Measurements from ENCODE around the gene RBBP8NL. TPM values are rescaled to one million over a fixed set of nuclear protein-coding genes. Genes with fewer than 3 reads are reported as not detected.

Gene RBBP8NL
- total RNA-seq, 2 experiments from 2014 or later: not detected

DNA sequence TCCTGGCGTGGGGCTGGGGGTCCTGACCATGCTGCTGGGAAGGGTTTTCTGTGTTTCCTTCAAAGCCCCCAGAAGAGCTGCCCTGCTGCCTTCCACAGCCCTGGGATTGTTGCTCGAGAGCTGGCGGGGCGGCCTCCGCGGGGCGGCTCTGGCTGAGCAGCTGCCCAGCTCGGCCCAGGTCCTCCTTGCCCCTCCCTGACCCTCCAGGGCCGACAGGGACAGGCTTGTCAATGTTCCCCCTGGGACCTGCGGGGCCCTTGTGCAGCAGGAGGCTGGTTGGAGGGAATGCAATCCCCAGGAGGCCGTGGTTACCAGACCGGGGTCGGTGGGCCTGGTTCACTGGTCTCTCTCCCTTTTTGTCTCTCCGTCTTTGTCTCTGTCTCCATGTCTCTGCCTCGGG, 28.6 kb upstream of the RBBP8NL start:
- ATAC-seq (ENCODE audit: low read depth): no peak
- no peaks in the 10 kb centered on the region for H3K9me3 Mint-ChIP-seq

DNA sequence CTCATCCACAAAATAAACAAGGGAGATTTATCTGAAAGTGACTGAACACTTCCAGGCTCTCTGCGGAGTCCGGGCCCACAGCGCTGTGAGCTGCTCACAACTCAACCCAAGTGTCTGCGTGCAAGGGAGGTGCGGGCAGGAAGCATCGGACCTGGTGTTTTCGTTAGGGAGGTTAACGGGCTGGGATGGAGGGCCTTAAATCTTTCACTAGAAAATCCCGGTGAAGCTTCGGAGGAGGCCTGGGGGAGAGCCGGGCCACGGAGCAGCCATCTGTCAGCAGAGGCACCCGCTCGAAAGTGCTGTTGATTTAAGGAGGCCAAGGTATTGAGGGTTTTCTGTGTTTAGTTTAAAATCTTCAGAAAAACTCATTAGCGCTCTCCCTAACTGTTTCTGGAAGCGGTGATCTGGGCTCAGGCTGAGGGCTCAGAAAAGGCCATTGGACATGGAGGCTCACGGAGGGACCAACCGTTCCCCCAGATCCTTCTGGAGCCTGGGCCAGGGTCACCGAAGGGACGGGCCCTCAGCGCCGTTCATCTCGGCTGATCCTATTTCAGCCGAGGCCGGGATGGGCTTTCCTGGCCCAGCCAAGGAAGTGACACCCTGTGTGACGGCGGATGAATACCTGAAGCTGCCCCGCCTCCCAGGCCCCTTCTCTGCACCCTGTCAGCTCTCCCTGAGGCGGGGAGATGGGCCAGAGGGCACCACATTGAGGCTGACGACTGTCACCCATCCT, 27.7 kb upstream of the RBBP8NL start:
- no peak overlapping the region for H3K4me3 Mint-ChIP-seq
- H3K27ac Mint-ChIP-seq: no peak overlapping the region
- DNase-seq: no peak
- no peaks in the 10 kb centered on the region for H3K9me3 Mint-ChIP-seq
- ATAC-seq (ENCODE audit: low read depth): no peak
- H3K36me3 Mint-ChIP-seq: no peaks in the 10 kb centered on the region
- H3K4me1 Mint-ChIP-seq: peaks cover 1% of the 10 kb centered on the region
- peaks cover 3% of the 10 kb centered on the region for H3K27me3 Mint-ChIP-seq
- POLR2A ChIA-PET: no interaction called here

More for the DNA sequence above, 28.6 kb upstream of the RBBP8NL start:
- peaks cover 3% of the 10 kb centered on the region for H3K27me3 Mint-ChIP-seq
- peaks cover 1% of the 10 kb centered on the region for H3K4me1 Mint-ChIP-seq
- H3K4me3 Mint-ChIP-seq: no peak overlapping the region
- no peak for DNase-seq
- no peaks in the 10 kb centered on the region for H3K36me3 Mint-ChIP-seq
- POLR2A ChIA-PET: no interaction called here
- H3K27ac Mint-ChIP-seq: no peak overlapping the region

GRCh38 chr20:62453186-62453808, 26.0 kb upstream of the RBBP8NL start:
- no peaks in the 10 kb centered on the region for H3K9me3 Mint-ChIP-seq
- peaks cover 1% of the 10 kb centered on the region for H3K4me1 Mint-ChIP-seq
- H3K27me3 Mint-ChIP-seq: peaks cover 3% of the 10 kb centered on the region
- no peaks in the 10 kb centered on the region for H3K36me3 Mint-ChIP-seq
- H3K4me3 Mint-ChIP-seq: no peak overlapping the region
- DNase-seq (no peak), ATAC-seq (ENCODE audit: low read depth) (no peak)
- POLR2A ChIA-PET: no interaction called here
- no peak overlapping the region for H3K27ac Mint-ChIP-seq

- DNase-seq: no peak
- Mint-ChIP-seq H3K4me1 (peaks cover 1% of the 10 kb centered on the region), H3K4me3 (no peak overlapping the region), H3K36me3 (no peaks in the 10 kb centered on the region), H3K27ac (no peak overlapping the region), H3K27me3 (peaks cover 3% of the 10 kb centered on the region), H3K9me3 (no peaks in the 10 kb centered on the region)
- no peak for ATAC-seq (ENCODE audit: low read depth)
- POLR2A ChIA-PET: no interaction called here
These were observed 25.2 kb upstream of the RBBP8NL start for GRCh38 chr20:62452475-62453095.

GRCh38 chr20:62451970-62452369, 24.6 kb upstream of the RBBP8NL start:
- H3K27me3 Mint-ChIP-seq: peaks cover 3% of the 10 kb centered on the region
- ATAC-seq (ENCODE audit: low read depth) (no peak), DNase-seq (no peak)
- POLR2A ChIA-PET: no interaction called here
- no peak overlapping the region for H3K4me3 Mint-ChIP-seq
- H3K9me3 Mint-ChIP-seq: no peaks in the 10 kb centered on the region
- H3K27ac Mint-ChIP-seq: no peak overlapping the region
- no peaks in the 10 kb centered on the region for H3K36me3 Mint-ChIP-seq
- peaks cover 1% of the 10 kb centered on the region for H3K4me1 Mint-ChIP-seq

GRCh38 chr20:62451156-62451767, 23.9 kb upstream of the RBBP8NL start:
- DNase-seq (no peak), ATAC-seq (ENCODE audit: low read depth) (no peak)
- H3K9me3 Mint-ChIP-seq: no peaks in the 10 kb centered on the region
- no peak overlapping the region for H3K27ac Mint-ChIP-seq
- H3K4me3 Mint-ChIP-seq: no peak overlapping the region
- peaks cover 3% of the 10 kb centered on the region for H3K27me3 Mint-ChIP-seq
- peaks cover 1% of the 10 kb centered on the region for H3K4me1 Mint-ChIP-seq
- H3K36me3 Mint-ChIP-seq: no peaks in the 10 kb centered on the region
- POLR2A ChIA-PET: no interaction called here

DNA sequence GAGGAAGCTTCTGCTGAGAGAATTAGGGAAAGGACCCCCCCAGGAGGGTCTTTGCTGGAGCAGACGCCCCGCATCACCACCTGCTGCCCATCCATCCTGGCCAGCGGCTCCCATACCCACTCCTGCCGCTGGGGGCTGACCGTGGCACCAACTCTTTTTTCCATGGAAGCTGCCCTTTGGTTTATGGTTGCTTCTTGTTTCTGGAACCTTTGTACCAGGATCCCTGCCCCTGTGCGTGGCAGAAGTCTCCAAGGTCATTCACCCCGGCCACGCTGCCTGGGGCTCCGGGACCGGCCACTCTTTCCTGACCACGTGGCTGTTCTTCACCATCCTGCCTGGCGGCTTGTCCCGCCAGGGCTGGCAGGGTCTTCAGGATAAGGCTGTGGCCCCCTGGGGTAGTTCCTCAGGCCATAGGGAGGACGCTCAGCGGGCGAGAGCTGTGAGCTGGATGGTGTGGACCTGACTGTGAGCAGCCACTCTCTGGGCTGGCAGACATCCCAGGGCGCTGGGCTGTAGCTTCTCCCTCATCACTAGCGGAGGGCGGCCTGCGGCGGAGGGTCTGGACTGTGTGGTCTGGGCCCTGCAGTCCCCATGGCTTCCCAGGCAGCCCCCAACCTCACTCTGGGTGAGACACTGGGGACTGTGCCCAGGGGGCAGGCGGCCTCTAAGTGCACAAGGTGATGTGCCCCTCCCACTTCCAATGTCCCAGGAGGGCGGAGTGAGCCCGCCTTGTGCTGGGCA, 22.8 kb upstream of the RBBP8NL start:
- Mint-ChIP-seq H3K27ac (no peak overlapping the region), H3K4me1 (no peaks in the 10 kb centered on the region), H3K9me3 (no peaks in the 10 kb centered on the region), H3K4me3 (no peak overlapping the region), H3K27me3 (peaks cover 3% of the 10 kb centered on the region), H3K36me3 (no peaks in the 10 kb centered on the region)
- POLR2A ChIA-PET: no interaction called here
- no peak for DNase-seq
- ATAC-seq (ENCODE audit: low read depth): no peak

DNA sequence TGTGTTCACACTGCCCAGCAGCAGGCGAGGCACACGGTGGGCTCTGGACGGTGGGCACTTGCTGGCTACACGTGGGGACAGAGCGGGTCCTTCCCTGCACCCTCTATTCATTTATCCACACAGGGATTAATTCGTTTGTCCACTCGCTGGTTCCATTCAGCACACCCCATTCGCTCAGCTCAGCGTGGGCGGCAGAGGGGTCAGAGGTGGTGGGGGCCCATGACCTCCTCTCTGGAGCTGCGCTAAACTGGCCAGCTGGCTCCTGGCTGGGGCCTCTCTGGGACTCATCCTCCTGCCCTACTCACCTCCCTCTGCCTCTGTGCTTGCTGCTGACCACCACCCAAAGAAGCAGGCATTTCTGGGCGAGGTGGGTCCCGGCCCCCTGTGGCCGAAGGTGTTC, 21.4 kb upstream of the RBBP8NL start:
- no peaks in the 10 kb centered on the region for H3K4me1 Mint-ChIP-seq
- no peaks in the 10 kb centered on the region for H3K36me3 Mint-ChIP-seq
- no peak overlapping the region for H3K27ac Mint-ChIP-seq
- H3K9me3 Mint-ChIP-seq: no peaks in the 10 kb centered on the region
- H3K4me3 Mint-ChIP-seq: no peak overlapping the region
- DNase-seq: no peak
- POLR2A ChIA-PET: no interaction called here
- no peak for ATAC-seq (ENCODE audit: low read depth)
- H3K27me3 Mint-ChIP-seq: no peaks in the 10 kb centered on the region

DNA sequence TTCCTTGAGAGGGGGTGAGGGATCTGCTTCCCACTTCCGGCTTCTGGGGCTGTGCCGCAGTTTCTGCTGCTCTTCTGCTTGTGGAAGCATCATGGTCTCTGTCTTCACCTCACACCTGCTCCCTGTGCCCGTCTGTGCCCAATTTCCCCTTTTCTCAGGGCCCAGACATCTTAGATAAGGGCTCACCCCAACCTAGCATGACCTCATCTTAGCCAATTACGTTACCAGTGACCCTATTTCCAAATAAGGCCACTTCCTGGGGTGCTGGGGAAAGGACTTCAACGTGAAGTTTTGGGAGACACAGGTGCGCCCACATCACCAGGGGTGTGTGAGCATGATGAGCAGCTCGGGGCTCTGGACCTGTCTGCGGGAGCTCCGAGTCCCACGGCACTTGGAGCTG, 20.7 kb upstream of the RBBP8NL start:
- ATAC-seq (ENCODE audit: low read depth) (no peak), DNase-seq (no peak)
- POLR2A ChIA-PET: no interaction called here
- Mint-ChIP-seq H3K9me3 (no peaks in the 10 kb centered on the region), H3K27ac (no peak overlapping the region), H3K4me1 (no peaks in the 10 kb centered on the region), H3K36me3 (no peaks in the 10 kb centered on the region), H3K4me3 (no peak overlapping the region), H3K27me3 (no peaks in the 10 kb centered on the region)

GRCh38 chr20:62446888-62447869, 19.8 kb upstream of the RBBP8NL start:
- Mint-ChIP-seq H3K4me3 (no peak overlapping the region), H3K9me3 (no peaks in the 10 kb centered on the region)

DNA sequence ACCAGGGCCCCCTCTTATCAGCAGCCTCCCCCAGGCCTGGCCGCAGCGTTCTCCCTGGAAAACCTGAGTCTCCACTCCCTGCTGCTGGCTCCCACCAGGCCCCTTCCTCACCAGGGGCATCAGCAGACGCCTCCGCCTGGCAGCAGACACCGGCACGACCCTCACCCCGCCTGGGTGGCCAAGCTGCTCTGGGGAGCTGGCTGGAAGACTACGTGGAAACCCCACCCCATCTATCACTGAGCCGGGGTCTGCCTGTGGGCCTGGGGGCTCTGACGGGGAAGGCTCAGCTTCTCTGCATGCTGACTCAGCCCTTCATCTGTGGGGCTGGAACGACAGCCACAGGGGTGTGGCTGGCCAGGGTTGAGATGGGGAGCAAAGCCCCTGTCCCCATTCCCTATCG, 19.1 kb upstream of the RBBP8NL start:
- no peak overlapping the region for H3K4me3 Mint-ChIP-seq
- ATAC-seq (ENCODE audit: low read depth) (no peak), DNase-seq (no peak)
- no peaks in the 10 kb centered on the region for H3K4me1 Mint-ChIP-seq
- no peak overlapping the region for H3K27ac Mint-ChIP-seq
- no peaks in the 10 kb centered on the region for H3K9me3 Mint-ChIP-seq
- no peaks in the 10 kb centered on the region for H3K36me3 Mint-ChIP-seq
- no peaks in the 10 kb centered on the region for H3K27me3 Mint-ChIP-seq
- POLR2A ChIA-PET: no interaction called here

More at GRCh38 chr20:62446888-62447869, 19.8 kb upstream of the RBBP8NL start:
- H3K36me3 Mint-ChIP-seq: no peaks in the 10 kb centered on the region
- POLR2A ChIA-PET: no interaction called here
- no peaks in the 10 kb centered on the region for H3K27me3 Mint-ChIP-seq
- H3K4me1 Mint-ChIP-seq: no peaks in the 10 kb centered on the region
- no peak overlapping the region for H3K27ac Mint-ChIP-seq
- ATAC-seq (ENCODE audit: low read depth) (no peak), DNase-seq (no peak)

DNA sequence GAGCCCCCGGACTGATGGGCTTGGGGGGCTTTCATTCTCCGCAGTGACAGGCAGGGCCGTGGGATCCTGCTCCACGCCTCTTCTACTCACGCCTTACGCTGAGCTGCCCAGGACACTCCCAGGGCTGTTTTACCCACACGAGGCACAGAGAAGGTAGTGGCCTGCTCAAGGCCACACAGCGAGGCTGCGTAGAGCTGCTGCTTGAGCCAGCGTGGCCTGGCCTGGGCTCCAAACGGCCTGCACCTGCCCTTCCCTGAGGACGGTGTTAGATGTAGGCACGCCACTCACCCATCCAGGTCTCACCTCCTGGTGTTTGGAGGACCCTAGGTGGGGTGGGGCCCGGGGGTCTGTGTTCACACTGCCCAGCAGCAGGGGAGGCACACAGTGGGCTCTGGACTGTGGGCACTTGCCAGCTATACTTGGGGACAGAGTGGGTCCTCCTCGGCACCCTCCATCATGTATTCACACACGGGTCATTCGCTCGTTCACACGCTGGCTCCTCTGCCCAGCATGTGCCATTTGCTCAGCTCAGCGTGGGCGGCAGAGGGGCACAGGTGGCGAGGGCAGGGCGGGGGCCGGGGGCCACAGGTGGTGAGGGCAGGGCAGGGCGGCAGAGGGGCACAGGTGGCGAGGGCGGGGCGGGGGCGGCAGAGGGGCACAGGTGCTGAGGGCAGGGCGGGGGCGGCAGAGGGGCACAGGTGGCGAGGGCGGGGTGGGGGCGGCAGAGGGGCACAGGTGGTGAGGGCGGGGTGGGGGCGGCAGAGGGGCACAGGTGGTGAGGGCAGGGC, 18.4 kb upstream of the RBBP8NL start:
- Mint-ChIP-seq H3K4me1 (no peaks in the 10 kb centered on the region), H3K9me3 (no peaks in the 10 kb centered on the region), H3K27ac (no peak overlapping the region), H3K36me3 (no peaks in the 10 kb centered on the region), H3K27me3 (no peaks in the 10 kb centered on the region), H3K4me3 (no peak overlapping the region)
- no peak for ATAC-seq (ENCODE audit: low read depth)
- POLR2A ChIA-PET: no interaction called here
- DNase-seq: no peak
